OCI-LY3 (cell line): Measurements from ENCODE around the gene CKAP5.
"Not testable (repeated sequence)": the region's sequence is repeated elsewhere in the genome, so short reads cannot be mapped to it uniquely, and the experiment has no call there.

Experiments used
- H2AFZ ChIP-seq: fragments of 200-600, 300-600 bp; shearing (Covaris generic); 2 replicates; pipeline ENCODE4 v1.6.0; 2014; ENCODE audit warnings: antibody characterized with exemption, low read depth, low read length
- H3K27ac ChIP-seq: fragments of 200-600, 300-600 bp; sonication (generic); 2 replicates; pipeline ENCODE4 v1.5.1; 2014; ENCODE audit warnings: mild to moderate bottlenecking, low read length, moderate library complexity, mixed read lengths
- H3K27me3 ChIP-seq: fragments of 200-600, 300-600 bp; sonication (generic); 2 replicates; pipeline ENCODE4 v1.6.1; 2014; ENCODE audit warnings: low read depth, low read length, mixed read lengths
- H3K36me3 ChIP-seq: fragments of 200-600, 300-600 bp; sonication (generic); replicated peaks from 2 replicates; pipeline ENCODE3; 2014; ENCODE audit warnings: low read depth, low read length, mixed read lengths
- H3K4me1 ChIP-seq: fragments of 300-600, 200-600 bp; sonication (generic); 2 replicates; pipeline ENCODE4 v1.6.1; 2014; ENCODE audit warnings: low read length, mixed read lengths
- H3K4me2 ChIP-seq: fragments of 200-600, 300-600 bp; sonication (generic); 2 replicates; pipeline ENCODE4 v1.6.1; 2014; ENCODE audit warnings: low read length, mixed read lengths
- H3K4me3 ChIP-seq: fragments of 300-600, 200-600 bp; sonication (generic); 2 replicates; pipeline ENCODE4 v1.5.1; 2014; ENCODE audit warnings: antibody characterized with exemption, mild to moderate bottlenecking, low read length, moderate library complexity
- H3K79me2 ChIP-seq: fragments of 300-600, 200-600 bp; shearing (Covaris generic); 2 replicates; pipeline ENCODE4 v1.6.1; 2014; ENCODE audit warnings: mild to moderate bottlenecking, low read length, mixed read lengths
- H3K9ac ChIP-seq: fragments of 300-600, 200-600 bp; shearing (Covaris generic); 2 replicates; pipeline ENCODE4 v1.6.0; 2014; ENCODE audit warnings: mild to moderate bottlenecking, low read length, moderate library complexity
- H3K9me3 ChIP-seq: fragments of 200-600, 300-600 bp; shearing (Covaris generic); 2 replicates; pipeline ENCODE4 v1.6.1; 2014; ENCODE audit warnings: low read length, mixed read lengths; ENCODE audit not compliant: insufficient read depth
- H4K20me1 ChIP-seq: fragments of 200-600, 300-600 bp; sonication (generic); 2 replicates; pipeline ENCODE4 v1.6.1; 2016; ENCODE audit warnings: low read length, mixed read lengths; ENCODE audit not compliant: insufficient read depth
- EZH2phosphoT487 ChIP-seq: fragments of 200-600 bp; shearing (Covaris generic); IDR thresholded peaks from 2 replicates; pipeline ENCODE4 v1.6.1; 2018; ENCODE audit warnings: antibody characterized with exemption, mixed run types, low read depth
- TF ChIP-seq, protein P1 (sequence below): fragments of 200-600, 300-600 bp; sonication (generic); IDR thresholded peaks from 2 replicates; pipeline ENCODE4 v1.5.1; 2014; ENCODE audit warnings: antibody characterized with exemption, low read length, low read depth

The CKAP5 gene

GRCh38 chr11:46718155-46719019 is 127.7 kb downstream of the CKAP5 start:
- H3K4me1 ChIP-seq, result no peaks in the 10 kb centered on the region
- H3K27ac ChIP-seq, result no peak overlapping the region
- no peaks in the 10 kb centered on the region for H3K9me3 ChIP-seq
- no peaks in the 10 kb centered on the region for H4K20me1 ChIP-seq
- H3K4me2 ChIP-seq, result no peak overlapping the region
- TF ChIP-seq, protein P1, sequence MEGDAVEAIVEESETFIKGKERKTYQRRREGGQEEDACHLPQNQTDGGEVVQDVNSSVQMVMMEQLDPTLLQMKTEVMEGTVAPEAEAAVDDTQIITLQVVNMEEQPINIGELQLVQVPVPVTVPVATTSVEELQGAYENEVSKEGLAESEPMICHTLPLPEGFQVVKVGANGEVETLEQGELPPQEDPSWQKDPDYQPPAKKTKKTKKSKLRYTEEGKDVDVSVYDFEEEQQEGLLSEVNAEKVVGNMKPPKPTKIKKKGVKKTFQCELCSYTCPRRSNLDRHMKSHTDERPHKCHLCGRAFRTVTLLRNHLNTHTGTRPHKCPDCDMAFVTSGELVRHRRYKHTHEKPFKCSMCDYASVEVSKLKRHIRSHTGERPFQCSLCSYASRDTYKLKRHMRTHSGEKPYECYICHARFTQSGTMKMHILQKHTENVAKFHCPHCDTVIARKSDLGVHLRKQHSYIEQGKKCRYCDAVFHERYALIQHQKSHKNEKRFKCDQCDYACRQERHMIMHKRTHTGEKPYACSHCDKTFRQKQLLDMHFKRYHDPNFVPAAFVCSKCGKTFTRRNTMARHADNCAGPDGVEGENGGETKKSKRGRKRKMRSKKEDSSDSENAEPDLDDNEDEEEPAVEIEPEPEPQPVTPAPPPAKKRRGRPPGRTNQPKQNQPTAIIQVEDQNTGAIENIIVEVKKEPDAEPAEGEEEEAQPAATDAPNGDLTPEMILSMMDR, result no peak
- TF ChIP-seq EZH2phosphoT487, result no peak
- no peak overlapping the region for H2AFZ ChIP-seq
- no peaks in the 10 kb centered on the region for H3K36me3 ChIP-seq
- H3K27me3 ChIP-seq, result no peaks in the 10 kb centered on the region
- no peaks in the 10 kb centered on the region for H3K79me2 ChIP-seq
- no peak overlapping the region for H3K9ac ChIP-seq
- no peak overlapping the region for H3K4me3 ChIP-seq

- H3K4me1 ChIP-seq, H3K9me3 ChIP-seq, H3K4me2 ChIP-seq, H3K36me3 ChIP-seq, H3K27ac ChIP-seq, H2AFZ ChIP-seq, H3K9ac ChIP-seq, H4K20me1 ChIP-seq, H3K27me3 ChIP-seq, H3K4me3 ChIP-seq, H3K79me2 ChIP-seq: not testable (repeated sequence)
Observed at GRCh38 chr11:46717825-46718154, 128.3 kb downstream of the CKAP5 start.

DNA sequence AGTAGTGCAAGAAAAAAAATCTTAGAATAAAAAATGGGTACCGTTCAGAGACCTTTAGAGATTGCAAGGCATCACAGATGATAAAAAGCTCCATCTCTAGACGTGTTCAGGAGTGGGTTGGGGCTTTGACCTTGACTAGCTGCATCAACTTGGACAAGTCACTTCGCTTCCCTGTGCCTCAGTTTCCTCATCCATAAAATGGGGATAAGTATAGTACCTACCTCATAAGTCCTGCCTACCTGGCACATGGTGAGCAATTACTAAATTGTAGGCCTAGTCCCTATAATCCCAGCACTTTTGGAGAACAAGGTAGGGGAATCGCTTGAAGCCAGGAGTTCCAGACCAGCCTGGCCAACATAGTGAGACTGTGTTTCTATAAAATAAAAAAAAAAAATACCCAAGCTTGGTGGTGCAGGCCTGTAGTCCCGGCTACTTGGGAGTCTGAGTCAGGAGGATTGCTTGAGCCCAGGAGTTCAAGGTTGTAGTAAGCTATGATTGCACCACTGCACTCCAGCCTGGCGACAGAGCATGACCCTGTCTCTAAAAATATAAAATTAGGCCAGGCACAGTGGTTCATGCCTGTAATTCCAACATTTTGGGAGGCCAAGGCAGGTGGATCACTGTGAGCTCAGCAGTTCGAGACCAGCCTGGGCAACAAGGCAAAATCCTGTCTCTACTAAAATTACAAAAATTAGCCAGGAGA is 133.1 kb downstream of the CKAP5 start:
- no peaks in the 10 kb centered on the region for H3K27me3 ChIP-seq
- no peak overlapping the region for H3K9ac ChIP-seq
- H4K20me1 ChIP-seq, result no peaks in the 10 kb centered on the region
- H3K79me2 ChIP-seq, result no peaks in the 10 kb centered on the region
- no peaks in the 10 kb centered on the region for H3K9me3 ChIP-seq
- no peaks in the 10 kb centered on the region for H3K4me1 ChIP-seq
- H3K27ac ChIP-seq, result no peak overlapping the region
- H2AFZ ChIP-seq, result no peak overlapping the region
- no peak overlapping the region for H3K4me2 ChIP-seq
- TF ChIP-seq, protein P1, result no peak
- TF ChIP-seq EZH2phosphoT487, result no peak
- H3K4me3 ChIP-seq, result no peak overlapping the region
- H3K36me3 ChIP-seq, result no peaks in the 10 kb centered on the region

DNA sequence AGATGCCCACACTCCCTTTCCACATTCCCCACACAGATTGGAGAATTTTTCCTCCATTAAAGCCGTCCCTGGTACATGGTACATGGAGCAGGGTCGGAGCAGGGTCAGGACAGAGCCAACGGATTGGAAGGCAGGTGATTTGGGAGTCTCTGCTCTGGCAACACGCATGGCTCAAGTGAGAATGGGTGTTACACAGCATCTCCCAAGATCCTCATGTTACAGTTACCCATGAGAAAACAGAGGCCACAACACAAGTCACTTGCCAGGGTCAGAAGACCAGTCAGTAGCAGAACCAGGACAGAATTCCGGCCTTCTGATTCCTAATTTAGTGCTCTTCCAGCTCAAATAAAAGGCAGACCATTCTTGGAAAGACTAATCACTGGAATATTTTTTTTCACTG is 134.8 kb downstream of the CKAP5 start:
- no peak overlapping the region for H2AFZ ChIP-seq

More for the DNA sequence above, 134.8 kb downstream of the CKAP5 start:
- no peaks in the 10 kb centered on the region for H4K20me1 ChIP-seq
- no peaks in the 10 kb centered on the region for H3K4me1 ChIP-seq
- no peak overlapping the region for H3K9ac ChIP-seq
- H3K4me2 ChIP-seq, result no peak overlapping the region
- no peaks in the 10 kb centered on the region for H3K9me3 ChIP-seq
- TF ChIP-seq, protein P1, result no peak
- no peak for TF ChIP-seq EZH2phosphoT487
- no peaks in the 10 kb centered on the region for H3K79me2 ChIP-seq
- H3K36me3 ChIP-seq, result peaks cover 9% of the 10 kb centered on the region
- H3K4me3 ChIP-seq, result no peak overlapping the region
- H3K27me3 ChIP-seq, result no peaks in the 10 kb centered on the region
- H3K27ac ChIP-seq, result no peak overlapping the region
